ENCODE measurements around the gene TRIP11.

TRIP11 gene

DNA sequence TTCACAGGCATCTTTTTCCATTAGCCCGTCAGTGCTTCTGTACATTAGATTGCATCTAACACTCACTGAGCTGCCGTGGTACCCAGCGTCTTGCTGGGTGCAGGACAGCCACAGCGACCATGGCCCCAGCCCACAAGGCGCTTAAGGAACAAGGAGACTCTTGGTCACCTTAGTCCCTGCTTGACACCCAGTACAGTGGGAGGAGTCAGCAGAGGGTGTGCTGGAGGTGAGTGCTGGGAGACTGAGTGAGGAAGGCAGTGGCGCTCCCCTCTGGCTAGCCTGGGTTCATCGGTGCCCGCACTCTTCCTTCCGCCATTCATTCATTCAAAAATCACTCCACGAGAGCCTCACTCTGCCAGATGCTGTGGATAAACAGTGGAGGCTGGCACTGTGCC lies 114.1 kb downstream of the TRIP11 start:
- Histone ChIP-seq H3K9ac (ENCODE audit: low read depth in 1 of 2, low read length in 2 of 2) (no peak overlapping the region), H3K4me3 (ENCODE audit: low read depth in 1 of 2, low read length in 2 of 2) (no peak overlapping the region), H3K36me3 (ENCODE audit: control insufficient read depth in 1 of 2, insufficient read depth in 2 of 2, low read length in 2 of 2) (no peaks in the 10 kb centered on the region), H3K27me3 (ENCODE audit: control insufficient read depth in 1 of 2, insufficient read depth in 2 of 2, low read length in 2 of 2) (no peaks in the 10 kb centered on the region), H3K27ac (ENCODE audit: low read depth, low read length) (no peak overlapping the region), H3K4me1 (ENCODE audit: control insufficient read depth in 1 of 2, insufficient read depth in 2 of 2, low read length in 2 of 2) (no peaks in the 10 kb centered on the region), H3K9me3 (ENCODE audit: control insufficient read depth in 1 of 2, low read length in 2 of 2) (no peaks in the 10 kb centered on the region)

DNA sequence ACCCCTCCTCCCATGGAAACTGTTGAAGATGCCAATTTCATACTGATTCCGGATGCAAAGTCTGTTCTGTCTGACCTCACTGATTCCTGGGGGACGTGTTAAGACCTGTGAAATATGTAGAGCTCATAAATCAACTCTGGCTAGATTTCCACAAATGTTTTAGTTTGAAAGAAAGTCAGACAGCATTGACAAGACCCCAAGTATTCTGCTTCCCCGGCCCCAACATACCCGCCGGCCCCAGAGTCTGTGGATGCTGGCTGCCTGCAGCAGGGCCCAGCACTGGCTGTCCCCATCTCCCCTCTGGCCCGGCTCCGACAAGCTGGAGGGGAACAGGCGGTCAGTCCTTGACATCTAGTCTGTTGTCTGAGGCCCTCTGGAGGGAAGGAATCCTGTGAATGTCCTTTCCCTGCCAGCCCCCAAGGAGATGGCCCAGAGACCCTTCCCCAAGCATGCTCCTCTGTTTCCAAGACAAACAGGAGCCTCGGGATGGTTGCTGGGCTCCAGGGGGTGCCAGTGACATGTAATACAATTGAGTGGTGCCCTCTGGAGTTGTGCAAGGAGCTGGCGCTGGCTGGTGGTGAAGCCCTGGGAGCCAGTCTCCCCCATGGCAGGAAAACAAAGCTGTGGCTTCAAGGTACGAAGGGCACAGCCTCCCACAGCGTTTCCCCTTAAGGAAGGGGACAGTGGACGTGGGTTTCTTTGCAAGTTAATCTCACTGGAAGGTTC lies 114.7 kb downstream of the TRIP11 start:
- no peaks in the 10 kb centered on the region for H3K9me3 ChIP-seq (ENCODE audit: control insufficient read depth in 1 of 2, low read length in 2 of 2)
- no peaks in the 10 kb centered on the region for H3K4me1 ChIP-seq (ENCODE audit: control insufficient read depth in 1 of 2, insufficient read depth in 2 of 2, low read length in 2 of 2)
- no peak overlapping the region for H3K27ac ChIP-seq (ENCODE audit: low read depth, low read length)
- no peaks in the 10 kb centered on the region for H3K27me3 ChIP-seq (ENCODE audit: control insufficient read depth in 1 of 2, insufficient read depth in 2 of 2, low read length in 2 of 2)
- no peaks in the 10 kb centered on the region for H3K36me3 ChIP-seq (ENCODE audit: control insufficient read depth in 1 of 2, insufficient read depth in 2 of 2, low read length in 2 of 2)
- H3K9ac ChIP-seq (ENCODE audit: low read depth in 1 of 2, low read length in 2 of 2): no peak overlapping the region
- H3K4me3 ChIP-seq (ENCODE audit: low read depth in 1 of 2, low read length in 2 of 2): no peak overlapping the region

DNA sequence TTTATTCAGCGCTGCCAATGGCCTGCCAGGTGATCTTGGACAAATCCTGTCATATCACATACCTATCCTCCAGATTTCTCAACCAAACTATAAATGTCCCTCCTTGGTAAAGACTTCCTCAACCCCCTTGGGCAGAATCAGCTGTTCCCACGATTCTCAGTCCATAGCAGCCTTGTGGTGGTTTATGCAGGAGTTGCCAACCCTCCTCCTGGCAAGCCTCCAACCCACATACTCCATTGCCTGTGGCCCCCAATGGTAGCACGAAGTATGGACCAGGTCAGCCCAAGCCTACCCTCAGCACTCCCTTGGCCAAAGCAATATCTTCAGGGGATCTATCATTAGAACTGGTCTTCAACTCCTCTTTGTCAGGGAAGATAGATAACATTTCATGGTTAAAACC lies 119.3 kb downstream of the TRIP11 start:
- H3K27me3 ChIP-seq (ENCODE audit: control insufficient read depth in 1 of 2, insufficient read depth in 2 of 2, low read length in 2 of 2): no peaks in the 10 kb centered on the region
- H3K4me1 ChIP-seq (ENCODE audit: control insufficient read depth in 1 of 2, insufficient read depth in 2 of 2, low read length in 2 of 2): peaks cover 0 to 9% of the 10 kb centered on the region in 2 donors
- H3K9me3 ChIP-seq (ENCODE audit: control insufficient read depth in 1 of 2, low read length in 2 of 2): no peaks in the 10 kb centered on the region
- H3K9ac ChIP-seq (ENCODE audit: low read depth in 1 of 2, low read length in 2 of 2): no peak overlapping the region
- no peaks in the 10 kb centered on the region for H3K36me3 ChIP-seq (ENCODE audit: control insufficient read depth in 1 of 2, insufficient read depth in 2 of 2, low read length in 2 of 2)
- no peak overlapping the region for H3K4me3 ChIP-seq (ENCODE audit: low read depth in 1 of 2, low read length in 2 of 2)
- H3K27ac ChIP-seq (ENCODE audit: low read depth, low read length): no peak overlapping the region

DNA sequence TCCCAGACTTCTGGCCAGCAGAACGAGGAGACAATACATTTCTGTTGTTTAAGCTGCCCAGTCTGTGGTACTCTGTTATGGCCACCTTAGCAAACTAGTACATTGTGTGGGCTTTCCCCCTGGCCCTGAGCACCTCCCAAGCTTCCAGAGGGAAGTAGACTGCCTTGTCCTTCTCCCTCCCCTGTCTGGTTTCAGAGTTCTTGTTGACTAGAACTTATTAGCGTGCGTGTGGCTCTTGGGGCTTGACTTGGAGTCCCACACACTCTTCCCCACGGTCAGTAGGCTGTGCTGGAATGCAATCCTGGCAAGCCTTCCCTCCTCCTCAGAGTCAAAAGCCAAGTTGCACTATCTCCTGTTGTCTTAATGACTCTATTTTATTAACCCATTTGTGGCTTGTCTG lies 120.0 kb downstream of the TRIP11 start:
- Histone ChIP-seq H3K4me3 (ENCODE audit: low read depth in 1 of 2, low read length in 2 of 2) (no peak overlapping the region), H3K9ac (ENCODE audit: low read depth in 1 of 2, low read length in 2 of 2) (no peak overlapping the region), H3K9me3 (ENCODE audit: control insufficient read depth in 1 of 2, low read length in 2 of 2) (no peaks in the 10 kb centered on the region), H3K27me3 (ENCODE audit: control insufficient read depth in 1 of 2, insufficient read depth in 2 of 2, low read length in 2 of 2) (no peaks in the 10 kb centered on the region), H3K36me3 (ENCODE audit: control insufficient read depth in 1 of 2, insufficient read depth in 2 of 2, low read length in 2 of 2) (no peaks in the 10 kb centered on the region), H3K4me1 (ENCODE audit: control insufficient read depth in 1 of 2, insufficient read depth in 2 of 2, low read length in 2 of 2) (peaks cover 0 to 9% of the 10 kb centered on the region in 2 donors), H3K27ac (ENCODE audit: low read depth, low read length) (no peak overlapping the region)

DNA sequence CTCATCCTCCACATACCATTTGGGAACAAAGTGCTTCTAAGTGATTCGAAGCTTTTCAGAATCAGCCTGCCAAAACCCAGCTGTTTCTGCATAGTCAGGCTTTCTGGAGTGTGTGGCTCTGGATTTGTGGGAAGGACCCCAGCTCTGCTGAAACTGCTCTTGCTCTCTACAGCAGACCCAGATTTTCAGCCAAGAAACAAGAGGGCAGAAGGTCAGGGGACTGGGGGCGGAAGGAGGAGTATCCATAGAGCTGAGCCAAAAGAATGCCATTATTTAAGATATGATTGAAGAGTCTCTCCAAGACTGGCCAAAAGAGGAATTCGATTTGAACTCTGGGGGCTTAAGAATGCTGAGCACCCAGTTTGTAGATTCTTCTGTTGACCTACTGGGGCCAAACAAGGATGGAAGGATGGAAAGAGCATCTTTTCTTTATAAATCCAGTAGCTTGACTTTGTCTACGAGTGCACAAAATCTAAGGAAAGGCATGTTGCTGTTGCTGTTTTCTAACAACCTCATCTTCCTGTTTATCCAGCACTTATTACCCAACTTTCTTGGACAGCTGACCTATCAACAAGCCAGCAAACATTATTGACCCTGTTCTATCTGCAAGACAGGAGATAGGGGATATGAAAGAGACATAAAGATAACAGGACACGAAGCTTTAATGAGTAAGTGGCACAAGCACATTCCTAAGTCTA lies 121.5 kb downstream of the TRIP11 start:
- H3K4me3 ChIP-seq (ENCODE audit: low read depth in 1 of 2, low read length in 2 of 2): no peak overlapping the region
- H3K27me3 ChIP-seq (ENCODE audit: control insufficient read depth in 1 of 2, insufficient read depth in 2 of 2, low read length in 2 of 2): no peaks in the 10 kb centered on the region
- H3K4me1 ChIP-seq (ENCODE audit: control insufficient read depth in 1 of 2, insufficient read depth in 2 of 2, low read length in 2 of 2): peaks cover 0 to 9% of the 10 kb centered on the region in 2 donors
- no peak overlapping the region for H3K27ac ChIP-seq (ENCODE audit: low read depth, low read length)
- H3K9me3 ChIP-seq (ENCODE audit: control insufficient read depth in 1 of 2, low read length in 2 of 2): no peaks in the 10 kb centered on the region
- H3K36me3 ChIP-seq (ENCODE audit: control insufficient read depth in 1 of 2, insufficient read depth in 2 of 2, low read length in 2 of 2): no peaks in the 10 kb centered on the region
- no peak overlapping the region for H3K9ac ChIP-seq (ENCODE audit: low read depth in 1 of 2, low read length in 2 of 2)
